HG02852 (cell line): ENCODE data around the gene DAP3.
"Not testable (repeated sequence)": the region's sequence is repeated elsewhere in the genome, so short reads cannot be mapped to it uniquely, and the experiment has no call there.

Experiments
- ATAC-seq: cut with Tn5 transposase; IDR thresholded peaks from one replicate; pipeline ENCODE4 v1.9.1; 2021; ENCODE audit warnings: mild to moderate bottlenecking, moderate library complexity; ENCODE audit not compliant: unreplicated experiment

DAP3 gene

DNA sequence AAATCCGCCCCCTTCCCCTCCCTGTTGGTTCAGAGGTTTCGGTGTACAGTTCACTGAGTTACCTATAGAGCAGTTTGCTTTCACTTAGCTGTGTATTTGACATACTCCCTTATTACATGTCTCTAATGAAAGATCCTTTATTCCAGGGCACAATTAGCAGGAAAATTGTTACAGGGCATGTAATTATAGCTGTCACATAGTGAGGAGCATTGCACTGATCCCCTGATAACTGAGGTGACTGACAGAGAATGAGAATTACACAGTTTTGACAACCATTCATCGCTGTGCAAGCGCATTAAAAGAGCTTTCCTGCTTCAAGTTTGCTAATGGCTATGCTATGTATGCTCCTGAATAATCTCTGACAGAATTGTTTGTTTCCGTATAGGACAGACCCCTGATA lies 26.9 kb downstream of the DAP3 start:
- ATAC-seq = no peak

DNA sequence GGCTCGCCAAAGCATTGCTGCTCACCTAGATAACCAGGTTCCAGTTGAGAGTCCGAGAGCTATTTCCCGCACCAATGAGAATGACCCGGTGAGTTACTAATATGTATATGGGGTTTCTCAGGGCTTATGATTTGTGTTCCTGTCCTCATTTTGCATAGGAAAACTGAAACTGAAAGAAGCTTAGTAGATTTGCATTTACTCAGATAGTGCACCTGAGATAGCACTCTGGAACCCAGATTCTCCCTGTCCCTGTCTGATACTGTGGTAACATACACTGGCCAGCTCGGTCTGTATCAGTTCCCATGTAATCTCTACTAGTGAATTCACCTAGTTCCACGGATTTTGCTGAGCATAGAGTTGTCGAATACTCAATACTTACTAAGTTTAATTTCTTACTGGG lies 28.1 kb downstream of the DAP3 start:
- peak; percentile 77 for ATAC-seq

DNA sequence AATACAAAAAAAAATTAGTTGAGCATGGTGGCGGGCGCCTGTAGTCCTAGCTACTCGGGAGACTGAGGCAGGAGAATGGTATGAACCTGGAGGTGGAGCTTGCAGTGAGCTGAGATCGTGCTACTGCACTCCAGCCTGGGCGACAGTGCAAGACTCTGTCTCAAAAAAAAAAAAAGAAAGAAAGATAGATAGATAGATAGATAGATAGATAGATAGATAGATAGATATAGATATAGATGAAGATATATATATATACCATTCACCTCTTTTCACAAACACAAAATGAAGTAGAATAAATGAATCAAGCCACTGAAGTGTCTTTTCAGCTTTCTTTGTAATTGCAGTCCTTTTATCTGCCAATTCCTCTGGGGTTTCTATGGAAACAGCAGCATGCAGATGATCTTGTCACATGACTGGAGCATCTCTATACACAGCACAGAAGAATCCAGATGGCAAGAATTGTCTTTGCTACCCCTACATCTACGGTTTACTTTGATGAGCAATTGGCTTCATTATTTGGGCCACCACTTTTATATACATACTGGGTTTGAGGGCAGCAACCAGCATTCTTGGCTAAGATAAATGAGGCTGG lies 29.7 kb downstream of the DAP3 start:
- ATAC-seq = not testable (repeated sequence)

DNA sequence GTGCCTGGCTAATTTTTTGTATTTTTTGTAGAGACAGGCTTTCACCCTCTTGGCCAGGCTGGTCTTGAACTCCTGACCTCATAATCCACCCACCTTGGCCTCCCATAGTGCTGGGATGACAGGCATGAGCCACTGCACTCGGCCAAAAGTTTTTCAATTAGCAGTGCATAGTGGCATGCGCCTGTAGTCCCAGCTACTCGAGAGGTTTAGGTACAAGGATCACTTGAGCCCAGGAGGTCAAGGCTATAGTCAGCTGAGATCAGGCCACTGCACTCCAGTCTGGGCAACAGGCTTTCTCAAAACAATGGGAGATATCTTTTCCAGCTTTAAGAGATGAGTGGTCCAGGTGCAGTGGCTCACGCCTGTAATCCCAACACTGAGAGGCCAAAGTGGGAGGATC lies 30.8 kb downstream of the DAP3 start:
- no peak for ATAC-seq

DNA sequence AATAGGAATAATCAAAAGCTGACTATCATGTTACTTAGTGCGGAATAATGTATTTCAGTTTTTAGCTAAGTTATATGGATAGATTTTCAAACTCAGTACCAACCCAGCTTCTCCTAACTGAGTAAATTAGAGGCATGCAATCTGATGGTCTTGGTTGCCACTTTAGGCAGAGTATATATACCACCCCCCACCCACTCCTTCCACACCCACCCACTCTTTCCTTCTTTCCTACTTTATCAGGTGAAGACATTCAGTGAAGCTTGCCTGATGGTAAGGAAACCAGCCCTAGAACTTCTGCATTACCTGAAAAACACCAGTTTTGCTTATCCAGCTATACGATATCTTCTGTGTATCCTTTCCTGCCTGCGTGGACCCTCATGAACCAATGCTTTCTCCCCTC lies 36.3 kb downstream of the DAP3 start:
- no peak for ATAC-seq

DNA sequence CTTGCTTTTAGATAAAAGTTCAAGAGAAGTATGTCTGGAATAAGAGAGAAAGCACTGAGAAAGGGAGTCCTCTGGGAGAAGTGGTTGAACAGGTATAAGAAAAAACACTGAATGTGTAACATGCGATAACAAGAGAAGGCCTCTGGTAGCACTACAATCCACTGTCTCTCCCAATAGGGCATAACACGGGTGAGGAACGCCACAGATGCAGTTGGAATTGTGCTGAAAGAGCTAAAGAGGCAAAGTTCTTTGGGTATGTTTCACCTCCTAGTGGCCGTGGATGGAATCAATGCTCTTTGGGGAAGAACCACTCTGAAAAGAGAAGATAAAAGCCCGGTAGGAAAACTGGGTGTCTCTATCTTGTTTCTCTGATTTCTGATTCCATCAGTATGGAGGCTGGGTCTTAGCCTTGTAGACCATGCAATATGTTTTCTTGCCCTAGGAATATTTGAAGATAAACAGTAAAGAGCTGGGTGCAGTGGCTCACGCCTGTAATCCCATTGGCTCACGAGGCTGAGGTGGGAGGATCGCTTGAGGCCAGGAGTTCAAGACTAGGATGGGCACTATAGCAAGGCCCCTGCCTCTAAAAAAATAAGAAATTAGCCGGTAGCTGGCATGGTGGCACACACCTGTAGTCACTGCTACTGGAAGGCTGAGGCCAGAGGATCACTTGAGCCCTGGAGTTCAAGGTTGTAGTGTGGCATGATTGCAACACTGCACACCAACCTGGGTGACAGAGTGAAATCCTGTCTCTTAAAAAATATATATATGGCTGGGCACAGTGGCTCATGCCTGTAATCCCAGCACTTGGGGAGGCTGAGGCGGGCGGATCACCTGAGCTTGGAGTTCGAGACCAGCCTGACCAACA lies 40.4 kb downstream of the DAP3 start:
- no peak for ATAC-seq

DNA sequence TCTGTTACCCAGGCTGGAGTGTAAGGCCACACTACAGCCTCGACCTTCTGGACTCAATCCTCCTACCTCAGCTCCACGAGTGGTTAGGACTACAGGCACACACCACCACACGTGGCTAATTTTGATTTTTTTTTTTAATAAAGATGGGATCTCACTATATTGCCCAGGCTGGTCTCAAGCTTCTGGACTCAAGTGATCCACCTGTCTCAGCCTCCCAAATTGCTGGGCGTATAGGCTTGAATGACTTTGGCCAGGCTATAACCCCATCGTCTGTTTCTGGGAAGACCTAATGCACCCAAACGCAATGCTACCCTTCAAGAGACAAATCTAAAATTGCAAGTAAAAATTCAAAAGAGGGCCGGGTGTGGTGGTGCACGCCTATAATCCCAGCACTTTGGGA lies 52.1 kb downstream of the DAP3 start:
- no peak for ATAC-seq

DNA sequence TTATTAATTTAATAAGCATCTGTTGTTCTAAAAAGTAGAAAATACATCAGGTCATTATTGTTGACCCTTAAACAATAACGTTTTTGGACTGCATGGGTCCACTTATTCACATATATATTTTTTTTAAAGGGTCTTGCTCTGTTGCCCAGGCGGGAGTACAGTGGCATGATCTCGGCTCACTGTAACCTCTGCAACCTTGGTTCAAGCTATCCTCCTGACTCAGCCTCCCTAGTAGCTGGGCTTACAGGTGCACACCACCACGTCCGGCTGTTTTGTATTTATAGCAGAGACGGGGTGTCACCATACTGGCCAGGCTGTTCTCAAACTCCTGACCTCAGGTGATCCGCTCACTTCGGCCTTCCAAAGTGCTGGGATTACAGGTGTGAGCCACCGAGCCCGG lies 53.0 kb downstream of the DAP3 start:
- ATAC-seq = no peak

DNA sequence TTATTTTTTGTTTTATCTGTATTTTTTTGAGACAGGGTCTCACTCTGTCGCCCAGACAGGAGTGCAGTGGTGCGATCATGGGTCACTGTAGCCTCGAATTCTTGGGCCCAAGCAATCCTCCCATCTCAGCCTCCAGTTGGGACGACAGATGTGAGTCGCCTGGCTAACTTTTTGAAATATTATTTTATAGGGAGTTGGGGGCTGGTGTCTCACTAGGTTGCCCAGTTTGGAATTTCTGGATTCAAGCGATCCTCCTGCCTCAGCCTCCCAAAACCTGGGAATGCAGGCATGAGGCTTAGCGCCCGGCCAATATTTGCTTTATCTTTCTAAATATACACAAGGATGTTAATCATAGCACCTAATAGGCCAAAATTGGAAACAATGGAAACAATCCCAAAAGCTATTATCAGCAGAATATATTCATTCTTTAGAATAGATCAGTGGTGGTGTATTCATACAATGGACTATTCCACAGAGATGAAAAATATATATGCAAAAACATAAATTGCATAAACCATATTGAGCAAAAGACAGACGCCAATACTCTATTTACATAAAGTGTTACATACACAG lies 55.9 kb downstream of the DAP3 start:
- ATAC-seq = no peak

DNA sequence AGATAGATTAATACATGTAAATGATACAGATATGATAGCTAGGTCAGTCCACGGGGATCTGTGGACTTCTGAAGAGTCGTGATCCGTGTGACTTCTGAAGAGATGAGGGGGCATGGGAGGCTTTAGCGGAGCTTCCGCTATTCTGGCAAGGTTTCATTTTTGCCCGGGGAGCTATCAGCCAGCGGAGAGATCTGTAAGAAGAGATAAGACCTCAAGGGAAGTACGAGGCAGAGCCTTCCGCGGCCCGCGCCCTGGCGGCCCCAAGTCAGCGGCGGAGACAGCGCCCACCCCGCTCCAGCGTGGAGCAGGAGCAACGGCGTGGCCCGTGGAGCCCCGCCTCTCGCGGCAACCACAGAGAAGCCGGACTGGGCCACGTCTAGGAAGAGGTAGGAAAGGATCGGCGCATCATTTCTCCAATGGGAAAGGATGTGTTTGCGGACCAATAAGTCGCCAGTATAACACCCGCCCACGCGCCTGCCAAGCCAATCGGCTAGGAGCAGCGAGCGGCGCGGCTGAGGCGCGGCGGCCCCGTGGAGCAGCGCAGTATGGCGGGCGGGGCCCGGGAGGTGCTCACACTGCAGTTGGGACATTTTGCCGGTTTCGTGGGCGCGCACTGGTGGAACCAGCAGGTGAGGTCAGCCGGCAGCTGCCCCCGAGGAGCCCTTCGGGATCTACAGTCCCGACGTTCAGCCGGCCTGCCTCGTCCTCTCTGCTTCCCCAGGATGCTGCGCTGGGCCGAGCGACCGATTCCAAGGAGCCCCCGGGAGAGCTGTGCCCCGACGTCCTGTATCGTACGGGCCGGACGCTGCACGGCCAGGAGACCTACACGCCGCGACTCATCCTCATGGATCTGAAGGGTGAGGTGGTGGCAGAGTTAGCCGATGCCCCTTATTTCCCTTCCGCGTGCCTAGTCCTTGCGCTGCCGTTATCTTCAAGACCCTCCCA lies 56.7 kb downstream of the DAP3 start:
- peak; percentile 90 for ATAC-seq

DNA sequence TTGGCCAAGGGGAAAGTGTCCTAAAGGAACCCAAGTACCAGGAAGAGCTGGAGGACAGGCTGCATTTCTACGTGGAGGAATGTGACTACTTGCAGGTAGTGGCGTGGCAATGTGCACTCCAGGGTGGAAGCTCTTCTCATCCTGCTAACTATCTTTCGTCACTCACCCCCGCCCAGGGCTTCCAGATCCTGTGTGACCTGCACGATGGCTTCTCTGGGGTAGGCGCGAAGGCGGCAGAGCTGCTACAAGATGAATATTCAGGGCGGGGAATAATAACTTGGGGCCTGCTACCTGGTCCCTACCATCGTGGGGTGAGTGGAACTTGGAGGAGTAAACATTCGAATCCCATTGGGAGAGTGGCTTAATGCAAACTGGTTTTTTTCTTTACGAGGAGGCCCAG lies 58.7 kb downstream of the DAP3 start:
- not testable (repeated sequence) for ATAC-seq

DNA sequence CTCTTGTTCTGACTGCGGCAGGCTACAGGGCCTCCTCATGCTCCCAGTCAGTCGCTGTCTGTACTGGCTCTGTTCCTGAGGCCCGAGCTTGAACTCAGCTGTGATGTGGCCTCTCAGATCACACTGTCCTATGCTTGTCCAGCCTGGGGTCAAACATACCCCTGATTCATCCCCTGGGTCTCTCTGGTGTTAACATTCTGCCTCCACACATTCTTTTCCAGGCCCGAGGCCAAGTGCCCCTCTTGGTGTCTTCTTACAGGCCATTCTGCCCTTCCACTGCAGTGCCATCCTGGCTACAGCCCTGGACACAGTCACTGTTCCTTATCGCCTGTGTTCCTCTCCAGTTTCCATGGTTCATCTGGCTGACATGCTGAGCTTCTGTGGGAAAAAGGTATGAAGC lies 59.2 kb downstream of the DAP3 start:
- ATAC-seq = not testable (repeated sequence)

DNA sequence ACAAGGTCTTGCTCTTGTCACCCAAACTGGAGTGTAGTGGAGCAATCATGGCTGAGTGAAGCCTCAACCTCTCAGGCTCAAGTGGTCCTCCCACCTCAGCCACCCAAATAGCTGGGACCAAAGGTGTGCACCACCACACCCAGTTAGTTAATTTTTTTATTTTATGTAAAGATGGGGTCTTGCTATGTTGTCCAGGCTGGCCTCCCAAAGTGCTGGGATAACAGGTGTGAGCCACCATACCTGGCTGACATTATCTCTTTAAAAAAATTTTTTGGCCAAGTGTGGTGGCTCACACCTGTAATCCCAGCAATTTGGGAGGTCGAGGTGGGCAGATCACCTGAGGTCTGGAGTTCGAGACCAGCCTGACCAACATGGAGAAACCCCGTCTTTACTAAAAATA lies 70.1 kb downstream of the DAP3 start:
- ATAC-seq = not testable (repeated sequence)

DNA sequence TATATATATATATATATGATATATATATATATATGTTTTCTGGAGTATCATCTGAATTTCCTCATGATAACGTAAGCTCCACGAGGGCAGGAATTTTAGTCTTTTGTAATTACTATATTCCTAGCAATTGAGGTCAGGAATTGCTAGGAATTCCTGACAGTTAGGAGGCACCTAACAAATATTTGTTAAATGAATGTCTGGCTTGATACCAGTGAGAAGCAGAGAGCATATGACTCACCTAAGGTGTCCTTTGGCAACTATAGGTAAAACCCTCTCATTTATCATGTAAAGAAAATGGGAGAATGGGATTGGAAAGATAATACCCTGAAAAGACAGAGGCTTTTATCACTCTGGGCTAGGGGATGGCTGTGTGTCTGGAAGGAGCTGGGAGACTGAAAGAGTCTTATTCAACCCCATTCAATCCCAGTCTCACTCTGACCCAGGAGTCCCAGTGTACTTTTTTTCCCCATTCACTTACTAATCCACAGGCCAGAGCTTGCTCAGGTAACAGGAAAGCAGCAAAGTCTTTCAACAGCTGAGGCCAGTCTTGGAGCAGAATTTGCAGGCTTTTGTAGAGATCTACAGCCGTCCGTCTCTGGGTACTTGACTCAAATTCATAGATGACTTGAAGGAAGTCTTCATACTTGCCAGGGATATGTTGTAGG lies 71.2 kb downstream of the DAP3 start:
- no peak for ATAC-seq

DNA sequence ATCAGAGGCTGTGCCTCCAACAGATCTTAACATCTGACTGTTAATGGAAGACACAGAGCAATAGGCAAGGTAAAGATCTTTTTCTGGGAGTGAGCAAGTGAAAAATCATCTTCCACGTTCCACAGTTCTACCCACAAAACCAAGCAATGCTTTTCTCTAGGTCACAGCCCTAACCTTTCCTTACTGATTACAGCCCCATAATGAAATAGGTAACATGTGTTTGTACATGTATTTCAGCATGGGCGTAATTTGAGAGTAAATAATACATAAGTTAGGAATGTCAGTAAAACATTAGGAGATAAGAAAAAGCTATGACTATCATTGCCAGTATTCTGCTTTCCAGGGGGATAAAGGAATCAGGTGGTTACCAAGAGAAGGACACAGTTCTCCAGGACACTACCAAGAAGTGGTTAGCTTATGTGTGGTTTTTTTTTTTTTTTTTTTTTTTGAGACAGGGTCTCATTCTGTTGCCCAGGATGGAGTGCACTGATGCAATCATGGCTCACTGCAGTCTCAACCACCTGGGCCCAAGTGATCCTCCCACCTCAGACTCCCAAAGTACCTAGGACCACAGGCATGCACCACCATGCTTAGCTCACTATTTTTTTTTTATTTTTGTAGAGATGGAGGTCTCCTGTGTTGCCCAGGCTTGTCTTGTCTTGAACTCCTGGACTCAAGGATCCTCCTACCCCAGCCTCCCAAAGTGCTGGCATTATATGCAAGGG lies 72.0 kb downstream of the DAP3 start:
- ATAC-seq = no peak

DNA sequence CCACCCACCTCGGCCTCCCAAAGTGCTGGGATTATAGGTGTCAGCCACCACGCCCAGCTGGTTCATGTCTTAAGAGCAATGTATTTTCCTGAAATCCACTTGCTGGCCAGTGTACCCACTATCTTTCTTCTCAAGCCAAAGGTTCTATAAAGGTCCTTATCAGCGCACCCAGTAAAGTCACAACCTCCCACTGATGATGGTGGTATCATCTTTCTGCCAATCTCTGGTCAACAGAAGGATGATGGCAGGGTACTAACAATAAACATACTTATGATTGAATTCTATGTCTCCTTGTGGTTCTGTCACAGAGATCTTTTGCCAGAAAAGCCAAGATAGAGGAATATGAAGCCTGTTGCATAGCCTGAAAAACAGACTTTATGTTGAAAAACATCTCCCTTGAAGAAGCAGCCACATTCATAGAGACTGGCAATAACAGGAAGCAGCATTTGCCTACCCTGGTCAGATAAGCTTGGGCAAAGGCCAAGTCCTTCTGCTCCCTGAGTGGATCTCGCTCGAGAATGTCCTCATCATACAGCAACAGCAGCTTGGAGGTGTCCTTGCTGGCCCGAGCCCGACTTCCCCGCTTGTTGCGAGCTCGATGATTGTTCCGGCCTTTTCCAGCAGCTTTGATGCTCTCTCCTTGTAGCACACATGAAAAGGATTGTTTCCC lies 73.0 kb downstream of the DAP3 start:
- ATAC-seq = no peak

DNA sequence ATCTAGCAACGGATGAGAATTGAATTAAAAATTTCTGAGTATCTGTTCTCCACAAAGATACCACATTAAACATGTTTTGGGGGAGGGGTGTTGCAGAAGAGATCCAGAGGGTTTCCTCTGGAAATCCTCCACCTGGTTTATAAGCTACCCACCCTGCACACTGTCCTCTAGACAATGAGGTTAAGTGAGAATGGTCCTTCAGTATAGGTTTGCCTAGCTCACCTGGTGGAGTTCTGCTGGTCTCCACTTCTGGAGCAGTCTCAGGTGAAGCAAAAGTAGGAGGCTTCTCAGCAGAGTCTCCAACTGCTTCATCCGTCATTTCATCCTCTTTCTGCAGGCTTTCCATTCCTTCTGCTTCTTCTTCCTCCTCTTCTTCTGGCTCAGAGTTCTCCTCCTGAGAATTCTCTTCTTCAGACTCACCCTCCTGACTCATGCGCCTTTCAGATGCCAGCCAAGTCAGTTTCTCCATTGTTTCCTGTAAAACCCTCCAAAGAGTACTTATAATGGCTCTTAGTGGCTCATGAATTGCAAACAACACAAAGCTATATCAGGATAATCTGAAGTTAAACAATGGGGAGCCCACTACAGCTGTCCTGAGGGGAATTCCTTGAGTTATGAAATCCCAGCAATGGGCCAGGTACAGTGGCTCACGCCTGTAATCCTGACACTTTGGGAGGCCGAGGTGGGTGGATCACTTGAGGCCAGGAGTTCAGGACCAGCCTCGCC lies 74.4 kb downstream of the DAP3 start:
- ATAC-seq = not testable (repeated sequence)

DNA sequence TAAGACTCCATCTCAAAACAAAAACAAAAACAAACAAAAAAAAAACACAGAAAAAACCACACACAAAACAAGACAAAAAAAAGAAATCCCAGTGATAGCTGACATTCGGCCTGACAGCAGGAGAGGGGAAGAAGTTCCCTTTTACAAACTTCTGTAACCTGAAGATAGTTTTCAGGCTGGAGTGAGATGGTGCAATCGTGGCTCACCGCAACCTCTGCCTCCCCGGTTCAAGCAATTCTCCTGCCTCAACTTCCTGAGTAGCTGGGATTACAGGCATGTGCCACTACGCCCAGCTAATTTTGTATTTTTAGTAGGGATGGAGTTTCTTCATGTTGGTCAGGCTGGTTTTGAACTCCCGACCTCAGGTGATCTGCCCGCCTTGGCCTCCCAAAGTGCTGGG lies 75.1 kb downstream of the DAP3 start:
- not testable (repeated sequence) for ATAC-seq
